ENCODE measurements around the gene LRIT2.

DNA sequence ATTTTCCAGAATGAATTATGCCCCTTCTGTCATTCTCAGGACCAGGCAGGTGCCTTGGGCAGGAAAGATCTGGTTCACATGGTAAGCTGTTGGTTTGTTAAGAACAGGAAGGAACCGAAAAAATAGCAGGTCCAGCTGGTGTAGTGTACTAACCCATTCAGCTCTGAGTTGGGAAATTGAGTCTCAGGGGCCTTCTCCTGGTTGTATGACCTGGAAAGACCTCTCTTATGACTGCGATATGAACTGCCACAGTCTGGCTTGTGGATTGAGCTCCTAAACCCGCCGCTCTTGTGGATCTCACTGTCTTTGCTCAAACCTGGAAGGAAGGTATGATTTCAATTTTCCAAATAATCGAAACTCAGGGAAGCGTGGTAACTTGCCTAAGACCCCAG, 11.5 kb upstream of the LRIT2 start:
- TF ChIP-seq, protein P1, sequence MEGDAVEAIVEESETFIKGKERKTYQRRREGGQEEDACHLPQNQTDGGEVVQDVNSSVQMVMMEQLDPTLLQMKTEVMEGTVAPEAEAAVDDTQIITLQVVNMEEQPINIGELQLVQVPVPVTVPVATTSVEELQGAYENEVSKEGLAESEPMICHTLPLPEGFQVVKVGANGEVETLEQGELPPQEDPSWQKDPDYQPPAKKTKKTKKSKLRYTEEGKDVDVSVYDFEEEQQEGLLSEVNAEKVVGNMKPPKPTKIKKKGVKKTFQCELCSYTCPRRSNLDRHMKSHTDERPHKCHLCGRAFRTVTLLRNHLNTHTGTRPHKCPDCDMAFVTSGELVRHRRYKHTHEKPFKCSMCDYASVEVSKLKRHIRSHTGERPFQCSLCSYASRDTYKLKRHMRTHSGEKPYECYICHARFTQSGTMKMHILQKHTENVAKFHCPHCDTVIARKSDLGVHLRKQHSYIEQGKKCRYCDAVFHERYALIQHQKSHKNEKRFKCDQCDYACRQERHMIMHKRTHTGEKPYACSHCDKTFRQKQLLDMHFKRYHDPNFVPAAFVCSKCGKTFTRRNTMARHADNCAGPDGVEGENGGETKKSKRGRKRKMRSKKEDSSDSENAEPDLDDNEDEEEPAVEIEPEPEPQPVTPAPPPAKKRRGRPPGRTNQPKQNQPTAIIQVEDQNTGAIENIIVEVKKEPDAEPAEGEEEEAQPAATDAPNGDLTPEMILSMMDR (IDR thresholded peaks at IDR 0.05) = no peak
- no peak for TF ChIP-seq POLR2A (IDR thresholded peaks at IDR 0.05)

All from adrenal gland (tissue), 5 donors.